ENCODE results near the gene PCDHGC5. TPM values are rescaled to one million over a fixed set of nuclear protein-coding genes. Genes with fewer than 3 reads are reported as not detected.

PCDHGC5 gene
- 0.17 and 0.30 TPM in 2 replicates for total RNA-seq

GRCh38 chr5:141488591-141489561 is at the start of gene PCDHGC5:
Gene PCDHGC5 (plus strand): TSS chr5:141489081. CDS start chr5:141489241, 160 bp downstream.

GRCh38 chr5:141475625-141476131 is 13.2 kb upstream of the PCDHGC5 start, which contains the start of gene PCDHGC3:
Gene PCDHGC3 (plus strand): TSS chr5:141475966. CDS start chr5:141476117, 151 bp downstream.

GRCh38 chr5:141484641-141485311 is 4.1 kb upstream of the PCDHGC5 start, which contains the start of gene PCDHGC4:
Gene PCDHGC4 (plus strand): TSS chr5:141485030. CDS start chr5:141485174, 144 bp downstream.

Other genes starting within 250 kb of the PCDHGC5 start
- 0.15 and 0.17 TPM in 2 replicates for gene PCDHB15, start 243.7 kb upstream of the PCDHGC5 start, total RNA-seq
- not detected in 2 replicates for gene SLC25A2, start 185.0 kb upstream of the PCDHGC5 start, total RNA-seq
- gene TAF7, start 168.3 kb upstream of the PCDHGC5 start, total RNA-seq, result 31.8 and 38.5 TPM in 2 replicates
- gene PCDHGA1, start 158.6 kb upstream of the PCDHGC5 start, total RNA-seq, result under 0.01 and 0.15 TPM in 2 replicates
- gene PCDHGA2, start 150.3 kb upstream of the PCDHGC5 start, total RNA-seq, result 0.50 and 0.59 TPM in 2 replicates
- gene PCDHGA3, start 145.3 kb upstream of the PCDHGC5 start, total RNA-seq, result 0.15 and 0.34 TPM in 2 replicates
- 0.30 and 0.34 TPM in 2 replicates for gene PCDHGB1, start 139.0 kb upstream of the PCDHGC5 start, total RNA-seq
- 1.0 and 1.3 TPM in 2 replicates for gene PCDHGA4, start 134.1 kb upstream of the PCDHGC5 start, total RNA-seq
- gene PCDHGB2, start 129.1 kb upstream of the PCDHGC5 start, total RNA-seq, result 0.50 and 0.59 TPM in 2 replicates
- gene PCDHGA5, start 124.9 kb upstream of the PCDHGC5 start, total RNA-seq, result 0.15 and 0.34 TPM in 2 replicates
- gene PCDHGB3, start 118.8 kb upstream of the PCDHGC5 start, total RNA-seq, result 0.45 and 0.50 TPM in 2 replicates
- 0.67 and 1.0 TPM in 2 replicates for gene PCDHGA6, start 115.2 kb upstream of the PCDHGC5 start, total RNA-seq
- 0.50 and 0.89 TPM in 2 replicates for gene PCDHGA7, start 106.3 kb upstream of the PCDHGC5 start, total RNA-seq
- gene PCDHGB4, start 101.4 kb upstream of the PCDHGC5 start, total RNA-seq, result 4.0 and 4.4 TPM in 2 replicates
- gene PCDHGA8, start 96.4 kb upstream of the PCDHGC5 start, total RNA-seq, result 0.15 and 0.67 TPM in 2 replicates
- 10.6 and 13.8 TPM in 2 replicates for gene PCDHGB5, start 91.1 kb upstream of the PCDHGC5 start, total RNA-seq
- 1.7 and 1.9 TPM in 2 replicates for gene PCDHGA9, start 86.3 kb upstream of the PCDHGC5 start, total RNA-seq
- gene PCDHGB6, start 81.1 kb upstream of the PCDHGC5 start, total RNA-seq, result 1.3 and 2.1 TPM in 2 replicates
- 4.9 and 5.2 TPM in 2 replicates for gene PCDHGA10, start 76.1 kb upstream of the PCDHGC5 start, total RNA-seq
- gene PCDHGB7, start 71.4 kb upstream of the PCDHGC5 start, total RNA-seq, result 6.1 and 7.2 TPM in 2 replicates
- gene PCDHGA11, start 68.0 kb upstream of the PCDHGC5 start, total RNA-seq, result 10.9 and 11.6 TPM in 2 replicates
- gene PCDHGA12, start 58.6 kb upstream of the PCDHGC5 start, total RNA-seq, result 7.7 and 8.4 TPM in 2 replicates
- 39.3 and 42.2 TPM in 2 replicates for gene PCDHGC3, start 13.1 kb upstream of the PCDHGC5 start, total RNA-seq
- gene PCDHGC4, start 4.1 kb upstream of the PCDHGC5 start, total RNA-seq, result 0.17 and 0.30 TPM in 2 replicates
- 32.7 and 36.8 TPM in 2 replicates for gene DIAPH1, start 129.9 kb downstream of the PCDHGC5 start, total RNA-seq
- gene HDAC3, start 147.8 kb downstream of the PCDHGC5 start, total RNA-seq, result 42.2 and 45.4 TPM in 2 replicates
- 1.9 and 3.0 TPM in 2 replicates for gene RELL2, start 147.9 kb downstream of the PCDHGC5 start, total RNA-seq
- 18.3 and 19.0 TPM in 2 replicates for gene FCHSD1, start 162.3 kb downstream of the PCDHGC5 start, total RNA-seq
- gene ARAP3, start 193.1 kb downstream of the PCDHGC5 start, total RNA-seq, result 9.9 and 11.3 TPM in 2 replicates

Data from bronchus fibroblast of lung (primary cell).